IMR-90 (cell line): ENCODE measurements around the gene PKHD1. TPM values are rescaled to one million over a fixed set of nuclear protein-coding genes. Genes with fewer than 3 reads are reported as not detected.

Source experiments
- ATAC-seq: fragments of 200-7000 bp; cut with Tn5 transposase; 2 replicates; pipeline ENCODE4 v1.9.1; 2020; ENCODE audit warnings: low read depth, mild to moderate bottlenecking, moderate library complexity
- BruUV-seq: library from RNA; stranded (reverse); fragments of 400-500 nt; replicated peaks from 2 replicates; lab custom pipeline; 2021; lab: Mats Ljungman, UMichigan
- CTCF ChIA-PET: fragments of 300-600 bp; formaldehyde crosslinking; extraction: SDS; loops from one replicate; lab custom pipeline; 2021; ENCODE audit warnings: antibody characterized with exemption; lab: Yijun Ruan, JAX
- POLR2A ChIA-PET: fragments of 300-600 bp; sonication (Branson Sonifier 250); formaldehyde crosslinking; loops from one replicate; lab custom pipeline; 2022; ENCODE audit warnings: antibody characterized with exemption; ENCODE audit not compliant: unreplicated experiment; lab: Charles Lee
- DNase-seq: peaks from one replicate; pipeline ENCODE4 v3.0.0; 2013
- H2AFZ ChIP-seq: replicated peaks from 2 replicates; pipeline ENCODE3; 2013; ENCODE audit warnings: low read length, mild to moderate bottlenecking; ENCODE audit not compliant: poor library complexity
- H2AK5ac ChIP-seq: 2 replicates; pipeline ENCODE4 v1.6.1; 2013; ENCODE audit warnings: low read depth, low read length, inconsistent platforms
- H2AK9ac ChIP-seq: replicated peaks from 2 replicates; pipeline ENCODE3; 2013; ENCODE audit warnings: mild to moderate bottlenecking, low read depth, low read length, moderate library complexity; ENCODE audit not compliant: poor library complexity
- H2BK120ac ChIP-seq: 2 replicates; pipeline ENCODE4 v1.6.1; 2013; ENCODE audit warnings: low read depth, low read length, inconsistent platforms
- H2BK15ac ChIP-seq: 3 replicates; pipeline ENCODE4 v1.6.1; 2013; ENCODE audit warnings: low read depth, low read length, inconsistent platforms
- H2BK20ac ChIP-seq: 2 replicates; pipeline ENCODE4 v1.6.1; 2013; ENCODE audit warnings: low read depth, mild to moderate bottlenecking, inconsistent platforms, low read length, moderate library complexity
- H2BK5ac ChIP-seq: 2 replicates; pipeline ENCODE4 v1.6.1; 2013; ENCODE audit warnings: mild to moderate bottlenecking, low read depth, low read length, inconsistent platforms; ENCODE audit not compliant: poor library complexity, severe bottlenecking
- H3K14ac ChIP-seq: replicated peaks from 2 replicates; pipeline ENCODE4 v1.6.1; 2013; ENCODE audit warnings: low read depth, low read length, inconsistent platforms
- H3K18ac ChIP-seq: 2 replicates; pipeline ENCODE4 v1.6.1; 2013; ENCODE audit warnings: low read depth, low read length, control low read depth
- H3K23ac ChIP-seq: 2 replicates; pipeline ENCODE4 v1.6.1; 2013; ENCODE audit warnings: low read depth, low read length, inconsistent platforms
- H3K27ac ChIP-seq: 2 replicates; pipeline ENCODE4 v1.5.1; 2013; ENCODE audit warnings: mild to moderate bottlenecking, control low read depth, low read length; ENCODE audit not compliant: insufficient read depth
- H3K27me3 ChIP-seq: 2 replicates; pipeline ENCODE4 v1.6.1; 2013; ENCODE audit warnings: low read length; ENCODE audit not compliant: control insufficient read depth, insufficient read depth
- H3K36me3 ChIP-seq: 2 replicates; pipeline ENCODE4 v1.6.1; 2013; ENCODE audit warnings: low read length, mixed read lengths; ENCODE audit not compliant: control insufficient read depth, insufficient read depth
- H3K4ac ChIP-seq: 2 replicates; pipeline ENCODE4 v1.6.1; 2013; ENCODE audit warnings: low read depth, low read length, inconsistent platforms
- H3K4me1 ChIP-seq: 2 replicates; pipeline ENCODE4 v1.6.1; 2013; ENCODE audit warnings: low read length, mixed read lengths; ENCODE audit not compliant: control insufficient read depth, insufficient read depth
- H3K4me2 ChIP-seq: 2 replicates; pipeline ENCODE4 v1.6.1; 2013; ENCODE audit warnings: low read depth, mild to moderate bottlenecking, control low read depth, low read length, moderate library complexity
- H3K4me3 ChIP-seq: 2 replicates; pipeline ENCODE4 v1.5.1; 2013; ENCODE audit warnings: low read depth, mild to moderate bottlenecking, control low read depth, low read length, moderate library complexity; ENCODE audit not compliant: insufficient read depth
- H3K56ac ChIP-seq: 2 replicates; pipeline ENCODE4 v1.6.1; 2013; ENCODE audit warnings: low read length, inconsistent platforms; ENCODE audit not compliant: insufficient read depth; ENCODE audit errors: extremely low read depth
- H3K79me1 ChIP-seq, 2 experiments: 2 replicates each; pipeline ENCODE4 v1.6.1; 2013; ENCODE audit warnings: low read length in 2 of 2, inconsistent platforms in 1 of 2, low read depth in 1 of 2
- H3K9ac ChIP-seq: 2 replicates; pipeline ENCODE4 v1.6.1; 2013; ENCODE audit warnings: low read depth, low read length, control low read depth
- H3K9me1 ChIP-seq: 2 replicates; pipeline ENCODE4 v1.6.1; 2013; ENCODE audit warnings: low read length, inconsistent platforms; ENCODE audit not compliant: insufficient read depth
- H3K9me3 ChIP-seq: 2 replicates; pipeline ENCODE4 v1.6.1; 2013; ENCODE audit warnings: low read length; ENCODE audit not compliant: control insufficient read depth, insufficient read depth
- H4K20me1 ChIP-seq: 2 replicates; pipeline ENCODE4 v1.6.1; 2013; ENCODE audit warnings: low read length, inconsistent platforms; ENCODE audit not compliant: insufficient read depth
- H4K5ac ChIP-seq: 2 replicates; pipeline ENCODE4 v1.6.1; 2013; ENCODE audit warnings: mild to moderate bottlenecking, low read depth, low read length, control low read depth
- H4K8ac ChIP-seq, 2 experiments: 2 replicates each; pipeline ENCODE4 v1.6.1; 2013; ENCODE audit warnings: low read depth in 2 of 2, low read length in 2 of 2, control low read depth in 1 of 2, inconsistent platforms in 1 of 2
- H4K91ac ChIP-seq: 2 replicates; pipeline ENCODE4 v1.6.1; 2013; ENCODE audit warnings: low read depth, low read length, inconsistent platforms; ENCODE audit not compliant: insufficient read depth
- BHLHE40 ChIP-seq: fragments of 150-350 bp; IDR thresholded peaks from 2 replicates; pipeline ENCODE4 v1.6.1; 2016; ENCODE audit warnings: mild to moderate bottlenecking, low read depth, low read length
- CHD1 ChIP-seq: IDR thresholded peaks from 2 replicates; pipeline ENCODE4 v1.6.1; 2012; ENCODE audit warnings: low read depth, low read length, improper control_type of control experiment
- MAFK ChIP-seq: IDR thresholded peaks from 2 replicates; pipeline ENCODE4 v1.6.1; 2012; ENCODE audit warnings: low read depth, low read length, improper control_type of control experiment
- MAZ ChIP-seq: IDR thresholded peaks from 2 replicates; pipeline ENCODE4 v1.6.1; 2012; ENCODE audit warnings: low read depth, mild to moderate bottlenecking, low read length, improper control_type of control experiment, moderate library complexity, borderline replicate concordance
- MXI1 ChIP-seq: IDR thresholded peaks from 2 replicates; pipeline ENCODE4 v1.6.1; 2012; ENCODE audit warnings: low read depth, mild to moderate bottlenecking, low read length, moderate library complexity, borderline replicate concordance
- NFE2L2 ChIP-seq: fragments of 150-350 bp; IDR thresholded peaks from 2 replicates; pipeline ENCODE4 v1.6.1; 2016; ENCODE audit warnings: low read depth, mild to moderate bottlenecking, low read length
- RCOR1 ChIP-seq: IDR thresholded peaks from 2 replicates; pipeline ENCODE4 v1.6.1; 2012; ENCODE audit warnings: mild to moderate bottlenecking, low read length, improper control_type of control experiment; ENCODE audit not compliant: insufficient replicate concordance
- dilution Hi-C: fragments of 300-500 bp; cut with HindIII; formaldehyde crosslinking; loops from one replicate; pipeline ENCODE4 v1.14.3; 2018; ENCODE audit warnings: low sequenced_read_pairs; ENCODE audit not compliant: unreplicated experiment
- in situ Hi-C: fragments of 300-500 bp; cut with MboI; formaldehyde crosslinking; loops from 3 replicates; pipeline ENCODE4 v1.14.3; 2019; ENCODE audit warnings: low sequenced_read_pairs, inconsistent platforms, mixed read lengths
- intact Hi-C: fragments of 100-400 bp; cut with micrococcal nuclease; formaldehyde crosslinking; loops from 2 replicates; pipeline ENCODE4 v1.10.0; 2022
- polyA plus RNA-seq, 3 experiments: library from polyadenylated mRNA; depleted of rRNA; stranded (reverse); fragments of >200 nt; gene quantifications; 2 replicates each; pipeline ENCODE4 v1.2.3, GENCODE V29; 2012; ENCODE audit warnings: low replicate concordance in 1 of 3
- total RNA-seq: library from RNA; depleted of rRNA; stranded (reverse); fragments of >200 nt; gene quantifications from 2 replicates; pipeline ENCODE4 v1.2.3, GENCODE V29; 2012

PKHD1 gene
- total and polyA plus RNA-seq, 2 of the 4 experiments (the other 2 are of a cell fraction) = not detected

GRCh38 chr6:52041134-52041533 is 46.3 kb downstream of the PKHD1 start:
- H3K36me3 ChIP-seq = no peaks in the 10 kb centered on the region
- BruUV-seq = no TSS peak
- no peaks in the 10 kb centered on the region for H3K79me1 ChIP-seq

More at GRCh38 chr6:52041134-52041533, 46.3 kb downstream of the PKHD1 start:
- Histone ChIP-seq H3K4me1 (no peaks in the 10 kb centered on the region), H3K4me3 (no peak overlapping the region), H3K23ac (no peak overlapping the region), H3K9ac (no peak overlapping the region), H2BK5ac (no peak overlapping the region), H2BK20ac (no peak overlapping the region), H3K56ac (no peak overlapping the region), H4K5ac (no peak overlapping the region), H2BK120ac (no peak overlapping the region), H3K18ac (no peak overlapping the region), H4K8ac (no peak overlapping the region), H2BK15ac (no peak overlapping the region), H4K20me1 (no peaks in the 10 kb centered on the region), H3K4me2 (no peak overlapping the region), H3K9me1 (no peaks in the 10 kb centered on the region), H4K91ac (no peak overlapping the region), H3K14ac (no peak overlapping the region), H2AK5ac (no peak overlapping the region), H3K9me3 (no peaks in the 10 kb centered on the region), H3K4ac (no peak overlapping the region), H2AK9ac (no peak overlapping the region), H3K27me3 (no peaks in the 10 kb centered on the region), H3K27ac (no peak overlapping the region), H2AFZ (no peak overlapping the region)
- no peak for DNase-seq
- no peak for ATAC-seq
- intact Hi-C loops (no loop called here), in situ Hi-C loops (no loop called here), dilution Hi-C loops (no loop called here)
- TF ChIP-seq BHLHE40 (no peak), MXI1 (no peak), NFE2L2 (no peak), MAZ (no peak), MAFK (no peak), CHD1 (no peak), RCOR1 (no peak)
- ChIA-PET POLR2A (no interaction called here), CTCF (no interaction called here)
